ENCODE results near the gene TP53RK. TPM values are rescaled to one million over a fixed set of nuclear protein-coding genes. Genes with fewer than 3 reads are reported as not detected.
A peak's percentile ranks its signal among the peaks of the same experiment; 100 is the strongest.

Gene TP53RK
- total RNA-seq = 10 to 100 TPM in 3 of 5 donors, 1 to 10 TPM in 2; 5.8 to 23.2 (median 21.9) TPM
- 21.9 TPM for total RNA-seq (2013)
- 12.5 to 71.4 (median 40.5) reads per million in 29 experiments for total RNA-seq

- Histone ChIP-seq H3K36me3 (ENCODE audit: control insufficient read depth in 2 of 2, extremely low read depth in 1 of 2, insufficient read depth in 1 of 2, low read length in 1 of 2) (peaks cover 3 to 11% of the 10 kb centered on the region in 2 donors), H3K9me3 (no peaks in the 10 kb centered on the region), H3K4me1 (ENCODE audit: control insufficient read depth in 1 of 2, extremely low read depth in 1 of 2, insufficient read depth in 2 of 2, low read length in 2 of 2) (peaks cover 17 to 22% of the 10 kb centered on the region in 2 experiments), H3K4me3 (ENCODE audit: control insufficient read depth in 1 of 2, extremely low read depth in 1 of 2, low read length in 1 of 2) (peak within 1 kb of the TSS; percentile 95 to 98), H3K27ac (ENCODE audit: low read length) (peak within 1 kb of the TSS; percentile 78), H3K27me3 (replicated peaks in 1 of 2; ENCODE audit: control insufficient read depth in 2 of 2, extremely low read depth in 1 of 2, insufficient read depth in 2 of 2, low read length in 1 of 2) (no peaks in the 10 kb centered on the region)
- Mint-ChIP-seq H3K27me3 (no peaks in the 10 kb centered on the region), H3K36me3 (peaks cover 13% of the 10 kb centered on the region), H3K9me3 (no peaks in the 10 kb centered on the region), H3K27ac (peak within 1 kb of the TSS; percentile 92 to 96), H3K4me3 (peak within 1 kb of the TSS; percentile 84 to 98 (median 91)), H3K4me1 (peaks cover 47 to 51% (median 50%) of the 10 kb centered on the region in 3 donors)
- peak in 32 of 35 experiments; percentile 88 to 99 (median 97) for DNase-seq
- peak; percentile 96 to 98 (median 97) for ATAC-seq (replicated peaks in 1 of 4)
- ChIA-PET CTCF (interaction anchor here (0.9 to 1.0 kb wide), 3 partner anchors 9 to 675 kb away, joined by 3 to 4 read pairs (median 4); no protein-coding TSS in a partner anchor), POLR2A (no interaction called here)
- 0% methylated on average over 71 of the region's 71 CpGs for WGBS (ENCODE audit: insufficient coverage)
Measured at GRCh38 chr20:46689082-46689753, at the start of gene TP53RK. Gene TP53RK (minus strand): TSS chr20:46689444. CDS start chr20:46689414, 30 bp downstream.

GRCh38 chr20:46735436-46735835, 46.2 kb upstream of the TP53RK start:
- CTCF ChIA-PET = no interaction called here
- no CpG with 5 or more reads among the region's 2 CpGs for WGBS (ENCODE audit: insufficient coverage)

DNA sequence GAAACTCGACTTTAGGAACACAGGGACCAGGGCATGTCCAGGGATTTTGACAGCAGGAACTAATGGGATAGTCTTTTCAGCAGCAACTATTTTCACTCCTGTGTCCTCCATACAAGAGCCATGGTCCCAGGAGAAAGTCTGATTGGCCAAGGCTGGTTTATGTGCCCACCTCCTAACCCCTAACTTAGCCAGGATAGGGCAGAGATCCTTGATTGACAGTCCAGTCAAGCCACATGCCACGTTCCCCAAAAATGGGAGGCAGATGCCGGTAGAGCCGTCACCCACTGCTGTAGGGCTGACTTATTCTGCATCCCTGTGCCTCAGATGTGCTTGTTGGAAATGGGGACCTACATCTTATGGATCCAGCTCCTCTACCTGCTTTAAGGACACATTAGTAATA, 42.5 kb upstream of the TP53RK start:
- Histone ChIP-seq H3K4me3 (ENCODE audit: control insufficient read depth in 1 of 2, extremely low read depth in 1 of 2, low read length in 1 of 2) (no peak overlapping the region), H3K4me1 (ENCODE audit: control insufficient read depth in 1 of 2, extremely low read depth in 1 of 2, insufficient read depth in 2 of 2, low read length in 2 of 2) (no peaks in the 10 kb centered on the region), H3K36me3 (ENCODE audit: control insufficient read depth in 2 of 2, extremely low read depth in 1 of 2, insufficient read depth in 1 of 2, low read length in 1 of 2) (no peaks in the 10 kb centered on the region), H3K9me3 (no peaks in the 10 kb centered on the region), H3K27me3 (replicated peaks in 1 of 2; ENCODE audit: control insufficient read depth in 2 of 2, extremely low read depth in 1 of 2, insufficient read depth in 2 of 2, low read length in 1 of 2) (peaks cover 0 to 33% of the 10 kb centered on the region in 2 experiments), H3K27ac (ENCODE audit: low read length) (no peak overlapping the region)
- CTCF ChIA-PET = no interaction called here
- peaks cover 0 to 4% (median 0%) of the 10 kb centered on the region in 3 donors for H3K9me3 Mint-ChIP-seq
- H3K36me3 Mint-ChIP-seq = no peaks in the 10 kb centered on the region
- H3K4me1 Mint-ChIP-seq = no peaks in the 10 kb centered on the region
- WGBS (ENCODE audit: insufficient coverage) = 71% methylated on average over 4 of the region's 4 CpGs
- H3K27ac Mint-ChIP-seq = no peak overlapping the region
- H3K27me3 Mint-ChIP-seq = peaks cover 10 to 15% of the 10 kb centered on the region in 2 donors
- no peak overlapping the region for H3K4me3 Mint-ChIP-seq
- DNase-seq (no peak), ATAC-seq (replicated peaks in 1 of 4) (no peak)
- POLR2A ChIA-PET = no interaction called here

More at GRCh38 chr20:46735436-46735835, 46.2 kb upstream of the TP53RK start:
- no peaks in the 10 kb centered on the region for H3K4me1 Mint-ChIP-seq
- H3K27ac ChIP-seq (ENCODE audit: low read length) = no peak overlapping the region
- H3K36me3 Mint-ChIP-seq = no peaks in the 10 kb centered on the region
- no peaks in the 10 kb centered on the region for H3K36me3 ChIP-seq (ENCODE audit: control insufficient read depth in 2 of 2, extremely low read depth in 1 of 2, insufficient read depth in 1 of 2, low read length in 1 of 2)
- H3K27me3 Mint-ChIP-seq = peaks cover 15 to 27% of the 10 kb centered on the region in 2 donors
- no peak for ATAC-seq (replicated peaks in 1 of 4)
- no peak overlapping the region for H3K4me3 ChIP-seq (ENCODE audit: control insufficient read depth in 1 of 2, extremely low read depth in 1 of 2, low read length in 1 of 2)
- no peak overlapping the region for H3K4me3 Mint-ChIP-seq
- peaks cover 0 to 8% (median 1%) of the 10 kb centered on the region in 3 donors for H3K9me3 Mint-ChIP-seq
- H3K4me1 ChIP-seq (ENCODE audit: control insufficient read depth in 1 of 2, extremely low read depth in 1 of 2, insufficient read depth in 2 of 2, low read length in 2 of 2) = no peaks in the 10 kb centered on the region
- H3K9me3 ChIP-seq = no peaks in the 10 kb centered on the region
- DNase-seq = no peak
- POLR2A ChIA-PET = no interaction called here
- peaks cover 0 to 31% of the 10 kb centered on the region in 2 experiments for H3K27me3 ChIP-seq (replicated peaks in 1 of 2; ENCODE audit: control insufficient read depth in 2 of 2, extremely low read depth in 1 of 2, insufficient read depth in 2 of 2, low read length in 1 of 2)
- H3K27ac Mint-ChIP-seq = no peak overlapping the region

GRCh38 chr20:46725186-46726165, 36.2 kb upstream of the TP53RK start:
- Mint-ChIP-seq H3K27ac (no peak overlapping the region), H3K27me3 (peaks cover under 1 to 10% of the 10 kb centered on the region in 2 donors), H3K4me1 (no peaks in the 10 kb centered on the region), H3K36me3 (no peaks in the 10 kb centered on the region), H3K9me3 (peaks cover 0 to 6% (median 1%) of the 10 kb centered on the region in 3 donors), H3K4me3 (no peak overlapping the region)
- H3K4me1 ChIP-seq (ENCODE audit: control insufficient read depth in 1 of 2, extremely low read depth in 1 of 2, insufficient read depth in 2 of 2, low read length in 2 of 2) = no peaks in the 10 kb centered on the region
- H3K27ac ChIP-seq (ENCODE audit: low read length) = no peak overlapping the region
- H3K36me3 ChIP-seq (ENCODE audit: control insufficient read depth in 2 of 2, extremely low read depth in 1 of 2, insufficient read depth in 1 of 2, low read length in 1 of 2) = no peaks in the 10 kb centered on the region
- H3K27me3 ChIP-seq (replicated peaks in 1 of 2; ENCODE audit: control insufficient read depth in 2 of 2, extremely low read depth in 1 of 2, insufficient read depth in 2 of 2, low read length in 1 of 2) = peaks cover 0 to 14% of the 10 kb centered on the region in 2 experiments
- ATAC-seq (replicated peaks in 1 of 4) (no peak), DNase-seq (no peak)
- no peak overlapping the region for H3K4me3 ChIP-seq (ENCODE audit: control insufficient read depth in 1 of 2, extremely low read depth in 1 of 2, low read length in 1 of 2)
- WGBS (ENCODE audit: insufficient coverage) = 89% methylated on average over 26 of the region's 27 CpGs
- POLR2A ChIA-PET = no interaction called here
- CTCF ChIA-PET = no interaction called here
- H3K9me3 ChIP-seq = no peaks in the 10 kb centered on the region

- Mint-ChIP-seq H3K9me3 (peaks cover 0 to 9% (median 4%) of the 10 kb centered on the region in 3 donors), H3K4me1 (no peaks in the 10 kb centered on the region)
- CTCF ChIA-PET = no interaction called here
Measured at GRCh38 chr20:46724343-46724959, 35.2 kb upstream of the TP53RK start.

DNA sequence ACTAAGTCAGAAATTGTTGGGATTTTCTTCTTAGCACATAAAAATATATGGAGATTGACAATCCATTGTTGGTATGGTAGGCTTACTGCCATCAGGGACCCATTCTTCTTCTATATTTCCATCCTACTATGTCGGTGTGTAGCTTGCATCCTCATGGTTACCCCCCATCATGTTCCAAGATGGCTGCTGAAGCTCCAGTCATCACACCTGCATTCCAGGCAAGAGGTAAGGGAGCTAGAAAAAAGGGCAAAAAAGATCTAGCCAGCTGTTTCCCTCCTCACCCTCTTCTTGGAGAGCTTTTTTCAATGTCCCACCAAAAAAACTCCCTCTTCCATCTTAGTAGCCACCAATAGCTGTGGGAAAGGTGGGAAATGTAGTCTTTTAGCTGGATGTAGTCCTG, 33.8 kb upstream of the TP53RK start:
- H3K4me1 ChIP-seq (ENCODE audit: control insufficient read depth in 1 of 2, extremely low read depth in 1 of 2, insufficient read depth in 2 of 2, low read length in 2 of 2) = no peaks in the 10 kb centered on the region
- no peaks in the 10 kb centered on the region for H3K36me3 ChIP-seq (ENCODE audit: control insufficient read depth in 2 of 2, extremely low read depth in 1 of 2, insufficient read depth in 1 of 2, low read length in 1 of 2)
- Mint-ChIP-seq H3K27me3 (peaks cover 8% of the 10 kb centered on the region in 2 donors), H3K36me3 (no peaks in the 10 kb centered on the region), H3K4me1 (no peaks in the 10 kb centered on the region), H3K9me3 (peaks cover 0 to 9% (median 4%) of the 10 kb centered on the region in 3 donors), H3K4me3 (no peak overlapping the region), H3K27ac (no peak overlapping the region)
- POLR2A ChIA-PET = no interaction called here
- H3K27ac ChIP-seq (ENCODE audit: low read length) = no peak overlapping the region
- DNase-seq (no peak), ATAC-seq (replicated peaks in 1 of 4) (no peak)
- no CpG with 5 or more reads among the region's 1 CpG for WGBS (ENCODE audit: insufficient coverage)
- peaks cover 0 to 6% of the 10 kb centered on the region in 2 experiments for H3K27me3 ChIP-seq (replicated peaks in 1 of 2; ENCODE audit: control insufficient read depth in 2 of 2, extremely low read depth in 1 of 2, insufficient read depth in 2 of 2, low read length in 1 of 2)
- CTCF ChIA-PET = no interaction called here
- no peaks in the 10 kb centered on the region for H3K9me3 ChIP-seq
- no peak overlapping the region for H3K4me3 ChIP-seq (ENCODE audit: control insufficient read depth in 1 of 2, extremely low read depth in 1 of 2, low read length in 1 of 2)

More at GRCh38 chr20:46724343-46724959, 35.2 kb upstream of the TP53RK start:
- Histone ChIP-seq H3K9me3 (no peaks in the 10 kb centered on the region), H3K4me3 (ENCODE audit: control insufficient read depth in 1 of 2, extremely low read depth in 1 of 2, low read length in 1 of 2) (no peak overlapping the region), H3K27ac (ENCODE audit: low read length) (no peak overlapping the region), H3K4me1 (ENCODE audit: control insufficient read depth in 1 of 2, extremely low read depth in 1 of 2, insufficient read depth in 2 of 2, low read length in 2 of 2) (no peaks in the 10 kb centered on the region), H3K27me3 (replicated peaks in 1 of 2; ENCODE audit: control insufficient read depth in 2 of 2, extremely low read depth in 1 of 2, insufficient read depth in 2 of 2, low read length in 1 of 2) (peaks cover 0 to 14% of the 10 kb centered on the region in 2 experiments), H3K36me3 (ENCODE audit: control insufficient read depth in 2 of 2, extremely low read depth in 1 of 2, insufficient read depth in 1 of 2, low read length in 1 of 2) (no peaks in the 10 kb centered on the region)
- 57% methylated on average over 1 of the region's 1 CpG for WGBS (ENCODE audit: insufficient coverage)
- POLR2A ChIA-PET = no interaction called here
- no peak for ATAC-seq (replicated peaks in 1 of 4)
- no peaks in the 10 kb centered on the region for H3K36me3 Mint-ChIP-seq
- H3K27me3 Mint-ChIP-seq = peaks cover 8 to 12% of the 10 kb centered on the region in 2 donors
- no peak overlapping the region for H3K27ac Mint-ChIP-seq
- H3K4me3 Mint-ChIP-seq = no peak overlapping the region
- no peak for DNase-seq

Measured in T-cell (primary cell).